HEK293 (cell line): ENCODE data around the gene AKAP6.

Source experiments
- CTCF ChIA-PET: fragments of 350-600 bp; formaldehyde crosslinking; extraction: SDS; loops from one replicate; lab custom pipeline; 2021; ENCODE audit warnings: antibody characterized with exemption; lab: Yijun Ruan, JAX
- POLR2A ChIA-PET: fragments of 300-600 bp; formaldehyde crosslinking; extraction: SDS; loops from one replicate; lab custom pipeline; 2020; ENCODE audit warnings: antibody characterized with exemption, inconsistent platforms; lab: Yijun Ruan, JAX
- H3K27ac ChIP-seq: fragments of 200-500 bp; sonication (Bioruptor generic); 2 replicates; pipeline ENCODE4 v1.5.1; 2014; ENCODE audit warnings: low read depth, low read length, control low read depth, inconsistent platforms; ENCODE audit errors: extremely low read depth
- H3K36me3 ChIP-seq, 2 experiments: fragments of 200-500 bp in 1 of 2; sonication (Bioruptor generic) in 1 of 2; 1 replicate in 1 of 2; 2 replicates in 1 of 2; pipeline ENCODE4 v1.5.1; 2014 to 2017; ENCODE audit warnings: inconsistent platforms in 2 of 2, low read length in 2 of 2; ENCODE audit not compliant: control insufficient read depth in 2 of 2, insufficient read depth in 1 of 2
- H3K4me1 ChIP-seq: fragments of 200-500 bp; sonication (Bioruptor generic); 2 replicates; pipeline ENCODE4 v1.5.1; 2014; ENCODE audit warnings: mild to moderate bottlenecking, low read length, inconsistent platforms; ENCODE audit not compliant: control insufficient read depth, insufficient read depth
- H3K4me3 ChIP-seq: 2 replicates; pipeline ENCODE4 v1.5.1; 2011; ENCODE audit warnings: low read depth, mild to moderate bottlenecking, control low read depth, low read length, moderate library complexity
- H3K9me3 ChIP-seq: fragments of 200-500 bp; sonication (Bioruptor generic); 2 replicates; pipeline ENCODE4 v1.5.1; 2014; ENCODE audit warnings: low read depth, low read length, inconsistent platforms; ENCODE audit not compliant: control insufficient read depth, insufficient read depth
- OSR2 ChIP-seq: fragments of 450-650 bp; formaldehyde crosslinking; IDR thresholded peaks from 2 replicates; pipeline ENCODE4 v1.5.1; 2016; ENCODE audit warnings: missing biosample characterization, missing genetic modification characterization
- PRDM1 ChIP-seq: fragments of 450-650 bp; formaldehyde crosslinking; IDR thresholded peaks from 2 replicates; pipeline ENCODE4; 2016; ENCODE audit warnings: missing biosample characterization, missing genetic modification characterization
- SALL2 ChIP-seq: fragments of 450-650 bp; formaldehyde crosslinking; IDR thresholded peaks from 2 replicates; pipeline ENCODE4 v1.5.0; 2017; ENCODE audit warnings: missing biosample characterization, mild to moderate bottlenecking, missing genetic modification characterization, borderline replicate concordance
- ZBTB7A ChIP-seq: fragments of 450-650 bp; formaldehyde crosslinking; IDR thresholded peaks from 2 replicates; pipeline ENCODE4 v1.5.1; 2016; ENCODE audit warnings: low read depth, missing biosample characterization, missing genetic modification characterization
- ZNF121 ChIP-seq: fragments of 450-650 bp; formaldehyde crosslinking; IDR thresholded peaks from 2 replicates; pipeline ENCODE4 v1.5.1; 2016; ENCODE audit warnings: missing biosample characterization, missing genetic modification characterization
- ZNF146 ChIP-seq: fragments of 450-650 bp; formaldehyde crosslinking; IDR thresholded peaks from 2 replicates; pipeline ENCODE4 v1.5.1; 2016; ENCODE audit warnings: missing biosample characterization, missing genetic modification characterization
- ZNF184 ChIP-seq: fragments of 450-650 bp; IDR thresholded peaks from 2 replicates; pipeline ENCODE4 v1.5.1; 2018; ENCODE audit warnings: missing biosample characterization, mild to moderate bottlenecking, missing genetic modification characterization
- ZNF211 ChIP-seq: fragments of 450-650 bp; formaldehyde crosslinking; IDR thresholded peaks from 2 replicates; pipeline ENCODE4 v1.5.1; 2016; ENCODE audit warnings: low read depth, missing biosample characterization, missing genetic modification characterization
- ZNF311 ChIP-seq: fragments of 450-650 bp; formaldehyde crosslinking; IDR thresholded peaks from 2 replicates; pipeline ENCODE4 v1.5.1; 2017; ENCODE audit warnings: missing biosample characterization, missing genetic modification characterization, borderline replicate concordance
- ZNF423 ChIP-seq: fragments of 450-650 bp; formaldehyde crosslinking; IDR thresholded peaks from 2 replicates; pipeline ENCODE4 v1.5.1; 2016; ENCODE audit warnings: missing biosample characterization, missing genetic modification characterization
- ZNF747 ChIP-seq: fragments of 450-650 bp; formaldehyde crosslinking; IDR thresholded peaks from 2 replicates; pipeline ENCODE4 v1.5.1; 2016; ENCODE audit warnings: missing biosample characterization, missing genetic modification characterization
- ZSCAN23 ChIP-seq: fragments of 450-650 bp; formaldehyde crosslinking; IDR thresholded peaks from 2 replicates; pipeline ENCODE4 v1.5.1; 2016; ENCODE audit warnings: missing biosample characterization, missing genetic modification characterization
- TF ChIP-seq, protein P1 (sequence below): fragments of 450-650 bp; formaldehyde crosslinking; IDR thresholded peaks from 2 replicates; pipeline ENCODE4 v1.5.1; 2016; ENCODE audit warnings: missing biosample characterization, missing genetic modification characterization
- TF ChIP-seq, protein P2 (sequence below): fragments of 450-650 bp; formaldehyde crosslinking; IDR thresholded peaks from 2 replicates; pipeline ENCODE4 v1.5.1; 2017; ENCODE audit warnings: missing biosample characterization, missing genetic modification characterization
- TF ChIP-seq, protein P3 (sequence below): fragments of 450-650 bp; formaldehyde crosslinking; IDR thresholded peaks from 2 replicates; pipeline ENCODE4 v1.5.1; 2016; ENCODE audit warnings: missing biosample characterization, missing genetic modification characterization, borderline replicate concordance
- TF ChIP-seq, protein P4 (sequence below): fragments of 450-650 bp; formaldehyde crosslinking; IDR thresholded peaks from 2 replicates; pipeline ENCODE4 v1.5.1; 2016; ENCODE audit warnings: missing biosample characterization, missing genetic modification characterization
- TF ChIP-seq, protein P5 (sequence below): fragments of 450-650 bp; IDR thresholded peaks from 2 replicates; pipeline ENCODE4 v1.5.1; 2018; ENCODE audit warnings: missing biosample characterization, missing genetic modification characterization
- TF ChIP-seq, protein P6 (sequence below): fragments of 450-650 bp; IDR thresholded peaks from 2 replicates; pipeline ENCODE4 v1.5.1; 2018; ENCODE audit warnings: missing biosample characterization, mild to moderate bottlenecking, missing genetic modification characterization

The AKAP6 gene

DNA sequence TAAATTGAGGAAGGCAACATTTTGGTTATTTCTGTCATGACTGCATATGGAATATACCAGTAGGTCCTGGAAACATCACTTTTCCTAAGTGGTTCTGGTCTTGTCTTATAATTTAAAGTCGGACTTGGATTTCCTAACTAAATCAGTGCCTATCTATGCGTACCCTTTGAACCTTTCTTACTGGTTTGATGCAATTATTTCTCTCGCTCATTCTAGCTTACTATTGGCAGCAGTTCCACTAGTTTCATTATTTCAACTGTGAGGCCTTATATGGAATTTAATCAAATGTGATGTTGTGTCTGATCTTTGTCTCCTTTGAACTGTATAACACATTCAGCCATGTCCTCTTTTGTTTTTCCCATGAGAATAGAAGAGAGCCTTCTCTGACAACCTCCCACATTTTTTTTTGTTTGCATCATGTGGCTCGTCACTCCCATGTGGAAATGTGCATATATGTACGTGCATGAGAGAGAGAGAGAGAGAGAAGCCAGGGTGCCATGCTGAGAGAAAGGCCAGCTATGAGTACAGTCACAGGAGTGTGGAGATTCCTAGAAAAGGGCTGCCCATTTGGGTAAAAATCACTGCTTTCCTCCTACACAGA lies 48.0 kb downstream of the AKAP6 start:
- Histone ChIP-seq H3K9me3 (no peaks in the 10 kb centered on the region), H3K4me1 (no peaks in the 10 kb centered on the region), H3K27ac (no peak overlapping the region), H3K4me3 (no peak overlapping the region), H3K36me3 (no peaks in the 10 kb centered on the region)
- CTCF ChIA-PET, result no interaction called here
- TF ChIP-seq, protein P1, sequence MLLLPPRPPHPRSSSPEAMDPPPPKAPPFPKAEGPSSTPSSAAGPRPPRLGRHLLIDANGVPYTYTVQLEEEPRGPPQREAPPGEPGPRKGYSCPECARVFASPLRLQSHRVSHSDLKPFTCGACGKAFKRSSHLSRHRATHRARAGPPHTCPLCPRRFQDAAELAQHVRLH (tag by site-specific recombination), result no peak
- TF ChIP-seq, protein P2, sequence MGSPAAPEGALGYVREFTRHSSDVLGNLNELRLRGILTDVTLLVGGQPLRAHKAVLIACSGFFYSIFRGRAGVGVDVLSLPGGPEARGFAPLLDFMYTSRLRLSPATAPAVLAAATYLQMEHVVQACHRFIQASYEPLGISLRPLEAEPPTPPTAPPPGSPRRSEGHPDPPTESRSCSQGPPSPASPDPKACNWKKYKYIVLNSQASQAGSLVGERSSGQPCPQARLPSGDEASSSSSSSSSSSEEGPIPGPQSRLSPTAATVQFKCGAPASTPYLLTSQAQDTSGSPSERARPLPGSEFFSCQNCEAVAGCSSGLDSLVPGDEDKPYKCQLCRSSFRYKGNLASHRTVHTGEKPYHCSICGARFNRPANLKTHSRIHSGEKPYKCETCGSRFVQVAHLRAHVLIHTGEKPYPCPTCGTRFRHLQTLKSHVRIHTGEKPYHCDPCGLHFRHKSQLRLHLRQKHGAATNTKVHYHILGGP (tag by site-specific recombination), result no peak
- TF ChIP-seq PRDM1 (tag by site-specific recombination), result no peak
- TF ChIP-seq ZNF311 (tag by site-specific recombination), result no peak
- TF ChIP-seq OSR2 (tag by site-specific recombination), result no peak
- TF ChIP-seq ZNF747 (tag by site-specific recombination), result no peak
- no peak for TF ChIP-seq ZNF146 (tag by site-specific recombination)
- TF ChIP-seq, protein P3, sequence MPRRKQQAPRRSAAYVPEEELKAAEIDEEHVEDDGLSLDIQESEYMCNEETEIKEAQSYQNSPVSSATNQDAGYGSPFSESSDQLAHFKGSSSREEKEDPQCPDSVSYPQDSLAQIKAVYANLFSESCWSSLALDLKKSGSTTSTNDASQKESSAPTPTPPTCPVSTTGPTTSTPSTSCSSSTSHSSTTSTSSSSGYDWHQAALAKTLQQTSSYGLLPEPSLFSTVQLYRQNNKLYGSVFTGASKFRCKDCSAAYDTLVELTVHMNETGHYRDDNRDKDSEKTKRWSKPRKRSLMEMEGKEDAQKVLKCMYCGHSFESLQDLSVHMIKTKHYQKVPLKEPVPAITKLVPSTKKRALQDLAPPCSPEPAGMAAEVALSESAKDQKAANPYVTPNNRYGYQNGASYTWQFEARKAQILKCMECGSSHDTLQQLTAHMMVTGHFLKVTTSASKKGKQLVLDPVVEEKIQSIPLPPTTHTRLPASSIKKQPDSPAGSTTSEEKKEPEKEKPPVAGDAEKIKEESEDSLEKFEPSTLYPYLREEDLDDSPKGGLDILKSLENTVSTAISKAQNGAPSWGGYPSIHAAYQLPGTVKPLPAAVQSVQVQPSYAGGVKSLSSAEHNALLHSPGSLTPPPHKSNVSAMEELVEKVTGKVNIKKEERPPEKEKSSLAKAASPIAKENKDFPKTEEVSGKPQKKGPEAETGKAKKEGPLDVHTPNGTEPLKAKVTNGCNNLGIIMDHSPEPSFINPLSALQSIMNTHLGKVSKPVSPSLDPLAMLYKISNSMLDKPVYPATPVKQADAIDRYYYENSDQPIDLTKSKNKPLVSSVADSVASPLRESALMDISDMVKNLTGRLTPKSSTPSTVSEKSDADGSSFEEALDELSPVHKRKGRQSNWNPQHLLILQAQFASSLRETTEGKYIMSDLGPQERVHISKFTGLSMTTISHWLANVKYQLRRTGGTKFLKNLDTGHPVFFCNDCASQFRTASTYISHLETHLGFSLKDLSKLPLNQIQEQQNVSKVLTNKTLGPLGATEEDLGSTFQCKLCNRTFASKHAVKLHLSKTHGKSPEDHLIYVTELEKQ (tag by site-specific recombination), result no peak
- no peak for TF ChIP-seq ZSCAN23
- TF ChIP-seq SALL2 (tag by site-specific recombination), result no peak
- TF ChIP-seq, protein P4, sequence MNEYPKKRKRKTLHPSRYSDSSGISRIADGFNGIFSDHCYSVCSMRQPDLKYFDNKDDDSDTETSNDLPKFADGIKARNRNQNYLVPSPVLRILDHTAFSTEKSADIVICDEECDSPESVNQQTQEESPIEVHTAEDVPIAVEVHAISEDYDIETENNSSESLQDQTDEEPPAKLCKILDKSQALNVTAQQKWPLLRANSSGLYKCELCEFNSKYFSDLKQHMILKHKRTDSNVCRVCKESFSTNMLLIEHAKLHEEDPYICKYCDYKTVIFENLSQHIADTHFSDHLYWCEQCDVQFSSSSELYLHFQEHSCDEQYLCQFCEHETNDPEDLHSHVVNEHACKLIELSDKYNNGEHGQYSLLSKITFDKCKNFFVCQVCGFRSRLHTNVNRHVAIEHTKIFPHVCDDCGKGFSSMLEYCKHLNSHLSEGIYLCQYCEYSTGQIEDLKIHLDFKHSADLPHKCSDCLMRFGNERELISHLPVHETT (tag by site-specific recombination), result no peak
- TF ChIP-seq ZNF423 (tag by site-specific recombination), result no peak
- no peak for TF ChIP-seq ZNF211 (tag by site-specific recombination)
- TF ChIP-seq ZBTB7A (tag by site-specific recombination), result no peak
- TF ChIP-seq, protein P5, sequence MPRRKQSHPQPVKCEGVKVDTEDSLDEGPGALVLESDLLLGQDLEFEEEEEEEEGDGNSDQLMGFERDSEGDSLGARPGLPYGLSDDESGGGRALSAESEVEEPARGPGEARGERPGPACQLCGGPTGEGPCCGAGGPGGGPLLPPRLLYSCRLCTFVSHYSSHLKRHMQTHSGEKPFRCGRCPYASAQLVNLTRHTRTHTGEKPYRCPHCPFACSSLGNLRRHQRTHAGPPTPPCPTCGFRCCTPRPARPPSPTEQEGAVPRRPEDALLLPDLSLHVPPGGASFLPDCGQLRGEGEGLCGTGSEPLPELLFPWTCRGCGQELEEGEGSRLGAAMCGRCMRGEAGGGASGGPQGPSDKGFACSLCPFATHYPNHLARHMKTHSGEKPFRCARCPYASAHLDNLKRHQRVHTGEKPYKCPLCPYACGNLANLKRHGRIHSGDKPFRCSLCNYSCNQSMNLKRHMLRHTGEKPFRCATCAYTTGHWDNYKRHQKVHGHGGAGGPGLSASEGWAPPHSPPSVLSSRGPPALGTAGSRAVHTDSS (tag by site-specific recombination), result no peak
- no peak for TF ChIP-seq ZNF121 (tag by site-specific recombination)
- TF ChIP-seq, protein P6, sequence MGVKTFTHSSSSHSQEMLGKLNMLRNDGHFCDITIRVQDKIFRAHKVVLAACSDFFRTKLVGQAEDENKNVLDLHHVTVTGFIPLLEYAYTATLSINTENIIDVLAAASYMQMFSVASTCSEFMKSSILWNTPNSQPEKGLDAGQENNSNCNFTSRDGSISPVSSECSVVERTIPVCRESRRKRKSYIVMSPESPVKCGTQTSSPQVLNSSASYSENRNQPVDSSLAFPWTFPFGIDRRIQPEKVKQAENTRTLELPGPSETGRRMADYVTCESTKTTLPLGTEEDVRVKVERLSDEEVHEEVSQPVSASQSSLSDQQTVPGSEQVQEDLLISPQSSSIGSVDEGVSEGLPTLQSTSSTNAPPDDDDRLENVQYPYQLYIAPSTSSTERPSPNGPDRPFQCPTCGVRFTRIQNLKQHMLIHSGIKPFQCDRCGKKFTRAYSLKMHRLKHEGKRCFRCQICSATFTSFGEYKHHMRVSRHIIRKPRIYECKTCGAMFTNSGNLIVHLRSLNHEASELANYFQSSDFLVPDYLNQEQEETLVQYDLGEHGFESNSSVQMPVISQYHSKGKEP (tag by site-specific recombination), result no peak
- no peak for TF ChIP-seq ZNF184 (tag by site-specific recombination)
- POLR2A ChIA-PET, result no interaction called here
